Type B pancreatic cell (in vitro differentiated cells): Measurements from ENCODE around the gene TENT4B. TPM values are rescaled to one million over a fixed set of nuclear protein-coding genes. Genes with fewer than 3 reads are reported as not detected.

ENCODE experiments used
- DNase-seq: peaks from one replicate; pipeline ENCODE4 v3.0.0; 2021; ENCODE audit warnings: mixed read lengths; ENCODE audit not compliant: unreplicated experiment; ENCODE audit errors: extremely low spot score
- H3K27ac Mint-ChIP-seq: 2 replicates; pipeline ENCODE4 v1.8.0; 2021; ENCODE audit warnings: mild to moderate bottlenecking, mixed read lengths
- H3K27me3 Mint-ChIP-seq: 2 replicates; pipeline ENCODE4 v1.8.0; 2021; ENCODE audit warnings: mixed read lengths
- H3K36me3 Mint-ChIP-seq: 2 replicates; pipeline ENCODE4 v1.8.0; 2021; ENCODE audit warnings: mixed read lengths
- H3K4me1 Mint-ChIP-seq: one replicate; pipeline ENCODE4 v1.8.0; 2021; ENCODE audit warnings: mixed read lengths; ENCODE audit not compliant: unreplicated experiment
- H3K4me3 Mint-ChIP-seq: 2 replicates; pipeline ENCODE4 v1.8.0; 2021; ENCODE audit warnings: mild to moderate bottlenecking, mixed read lengths
- H3K9me3 Mint-ChIP-seq: 2 replicates; pipeline ENCODE4 v1.8.0; 2021; ENCODE audit warnings: mixed read lengths
- CTCF ChIP-seq: fragments of 200-600 bp; sonication (generic); conservative IDR thresholded peaks from 2 replicates; pipeline ENCODE4 v1.5.0; 2021; ENCODE audit warnings: antibody characterized with exemption, mild to moderate bottlenecking
- total RNA-seq: library from RNA; stranded (reverse); gene quantifications from 2 replicates; pipeline ENCODE4 v1.2.1, GENCODE V29; 2021; ENCODE audit warnings: low replicate concordance

Gene TENT4B
- total RNA-seq, 1 donor from 2014 or later = 14.1 TPM

GRCh38 chr16:50210266-50211038, 57.3 kb downstream of the TENT4B start:
- Mint-ChIP-seq H3K27me3 (no peaks in the 10 kb centered on the region), H3K9me3 (no peaks in the 10 kb centered on the region), H3K4me1 (peaks cover 31% of the 10 kb centered on the region), H3K4me3 (peak overlapping the region; percentile 42), H3K36me3 (peaks cover 3% of the 10 kb centered on the region), H3K27ac (peak overlapping the region; percentile 42)
- no peak for DNase-seq
- TF ChIP-seq CTCF = peak; percentile 82

GRCh38 chr16:50213939-50214519, 60.9 kb downstream of the TENT4B start:
- Mint-ChIP-seq H3K27me3 (no peaks in the 10 kb centered on the region), H3K9me3 (no peaks in the 10 kb centered on the region), H3K36me3 (peaks cover 3% of the 10 kb centered on the region), H3K4me1 (peaks cover 20% of the 10 kb centered on the region), H3K27ac (peak overlapping the region; percentile 55), H3K4me3 (no peak overlapping the region)
- DNase-seq = no peak
- TF ChIP-seq CTCF = peak; percentile 87

GRCh38 chr16:50215680-50216079, 62.6 kb downstream of the TENT4B start:
- no peak for DNase-seq
- no peak for TF ChIP-seq CTCF
- H3K4me3 Mint-ChIP-seq = no peak overlapping the region
- H3K27me3 Mint-ChIP-seq = no peaks in the 10 kb centered on the region
- no peak overlapping the region for H3K27ac Mint-ChIP-seq
- H3K36me3 Mint-ChIP-seq = peaks cover 3% of the 10 kb centered on the region
- H3K9me3 Mint-ChIP-seq = no peaks in the 10 kb centered on the region
- H3K4me1 Mint-ChIP-seq = peaks cover 6% of the 10 kb centered on the region

- Mint-ChIP-seq H3K4me3 (no peak overlapping the region), H3K9me3 (no peaks in the 10 kb centered on the region), H3K27me3 (no peaks in the 10 kb centered on the region), H3K36me3 (peaks cover 3% of the 10 kb centered on the region), H3K27ac (no peak overlapping the region), H3K4me1 (peaks cover 4% of the 10 kb centered on the region)
- TF ChIP-seq CTCF = no peak
- no peak for DNase-seq
Observed at GRCh38 chr16:50216231-50216630, 63.1 kb downstream of the TENT4B start.

GRCh38 chr16:50219402-50219975, 66.4 kb downstream of the TENT4B start:
- TF ChIP-seq CTCF = no peak
- Mint-ChIP-seq H3K36me3 (peaks cover 4% of the 10 kb centered on the region), H3K4me3 (no peak overlapping the region), H3K27ac (no peak overlapping the region), H3K9me3 (no peaks in the 10 kb centered on the region), H3K4me1 (no peaks in the 10 kb centered on the region), H3K27me3 (no peaks in the 10 kb centered on the region)
- DNase-seq = no peak
